ENCODE results near the gene RNU6-1. TPM values are rescaled to one million over a fixed set of nuclear protein-coding genes. Genes with fewer than 3 reads are reported as not detected.

The RNU6-1 gene
- total and polyA plus RNA-seq, 2 experiments from 2014 or later: not detected

- no peak overlapping the region for H3K4me3 Mint-ChIP-seq
These were observed 9.7 kb upstream of the RNU6-1 start for GRCh38 chr15:67849538-67849937.

More at GRCh38 chr15:67849538-67849937, 9.7 kb upstream of the RNU6-1 start:
- no peaks in the 10 kb centered on the region for H3K27me3 ChIP-seq (ENCODE audit: insufficient read depth)
- H3K27ac ChIP-seq (ENCODE audit: low read depth): no peak overlapping the region
- Mint-ChIP-seq H3K27ac (no peak overlapping the region), H3K27me3 (ENCODE audit: insufficient read depth, low read depth, poor library complexity) (peaks cover 7% of the 10 kb centered on the region), H3K9me3 (no peaks in the 10 kb centered on the region; the same call in 2 of the 3 replicates), H3K36me3 (ENCODE audit: low read depth) (no peaks in the 10 kb centered on the region), H3K4me1 (peaks cover 40% of the 10 kb centered on the region)
- no peaks in the 10 kb centered on the region for H3F3A ChIP-seq (replicated peaks; ENCODE audit: low read depth)
- H3K4me2 ChIP-seq: no peak overlapping the region
- H3K9me2 ChIP-seq (ENCODE audit: insufficient read depth): peaks cover 5% of the 10 kb centered on the region; the same call in 1 of the 2 replicates
- no peaks in the 10 kb centered on the region for H4K20me1 ChIP-seq (replicated peaks; ENCODE audit: insufficient read depth)
- no peak for TF ChIP-seq ZNF331 (CRISPR knock-in tag; IDR thresholded peaks at IDR 0.05; ENCODE audit: low read depth)
- no peak for TF ChIP-seq REST (IDR thresholded peaks at IDR 0.05; ENCODE audit: unreplicated experiment)
- no peak for TF ChIP-seq STAT1 (IDR thresholded peaks at IDR 0.05; ENCODE audit: unreplicated experiment)
- no peak for TF ChIP-seq JUNB (IDR thresholded peaks at IDR 0.05; ENCODE audit: unreplicated experiment)
- TF ChIP-seq EZH2phosphoT487 (IDR thresholded peaks at IDR 0.05; ENCODE audit: unreplicated experiment): no peak
- TF ChIP-seq ETS1 (IDR thresholded peaks at IDR 0.05): no peak
- no peak for TF ChIP-seq CREB1 (CRISPR knock-in tag; IDR thresholded peaks at IDR 0.05; ENCODE audit: low read depth)
- no peak for TF ChIP-seq ZNF462 (CRISPR knock-in tag; IDR thresholded peaks at IDR 0.05)
- TF ChIP-seq CTCF (conservative IDR thresholded peaks at IDR 0.05; ENCODE audit: low read depth in 2 of 2): no peak
- no peak for TF ChIP-seq ZNF114 (CRISPR knock-in tag; IDR thresholded peaks at IDR 0.05)
- TF ChIP-seq POLR2AphosphoS5 (IDR thresholded peaks at IDR 0.05; ENCODE audit: low read depth): no peak
- no peak for TF ChIP-seq NANOG (IDR thresholded peaks at IDR 0.05; ENCODE audit: borderline replicate concordance)
- no peak overlapping the region for H2AFZ ChIP-seq
- H3K4me3 ChIP-seq: no peak overlapping the region
- peaks cover 3% of the 10 kb centered on the region; the same call in 1 of the 2 replicates for H3K36me3 ChIP-seq (ENCODE audit: insufficient read depth)
- no peak for ATAC-seq
- DNase-seq (ENCODE audit: low spot score): no peak
- peaks cover 23% of the 10 kb centered on the region for H3K4me1 ChIP-seq (ENCODE audit: insufficient read depth)
- H3K79me2 ChIP-seq (replicated peaks; ENCODE audit: insufficient read depth): no peaks in the 10 kb centered on the region

All from GM23338 (cell line).